DMS114 treated with DMSO at 0.1 percent for 48 hours (cell line): ENCODE measurements around the gene RRP8.

Experiments used
- DNase-seq: peaks from one replicate; lab custom pipeline; 2025; ENCODE audit not compliant: unreplicated experiment; lab: John Stamatoyannopoulos, UW

The RRP8 gene

GRCh38 chr11:6604790-6605189 lies 1.4 kb upstream of the RRP8 start:
- no peak for DNase-seq

- peak; percentile 27 for DNase-seq
These were observed 738 bp upstream of the RRP8 start for GRCh38 chr11:6604081-6604626.

- DNase-seq = no peak
These were observed 1.1 kb downstream of the RRP8 start for GRCh38 chr11:6602096-6602940.

- no peak for DNase-seq
These were observed 2.4 kb downstream of the RRP8 start for GRCh38 chr11:6601041-6601461.

GRCh38 chr11:6599881-6600390 lies 3.5 kb downstream of the RRP8 start:
- DNase-seq = no peak

GRCh38 chr11:6599449-6599848 lies 4.0 kb downstream of the RRP8 start:
- DNase-seq = no peak

- DNase-seq = no peak
These were observed 4.9 kb downstream of the RRP8 start for GRCh38 chr11:6598555-6598954.

- no peak for DNase-seq
These were observed 7.1 kb downstream of the RRP8 start for GRCh38 chr11:6596239-6596877.

- DNase-seq = no peak
These were observed 9.2 kb downstream of the RRP8 start for GRCh38 chr11:6594142-6594768.

GRCh38 chr11:6588018-6588417 lies 15.4 kb downstream of the RRP8 start:
- DNase-seq = no peak

- DNase-seq = no peak
These were observed 16.0 kb downstream of the RRP8 start for GRCh38 chr11:6587360-6587953.

- DNase-seq = no peak
These were observed 16.7 kb downstream of the RRP8 start for GRCh38 chr11:6586434-6587359.

- DNase-seq = no peak
These were observed 18.9 kb downstream of the RRP8 start for GRCh38 chr11:6584528-6584927.

GRCh38 chr11:6583584-6583983 lies 19.8 kb downstream of the RRP8 start:
- no peak for DNase-seq

GRCh38 chr11:6579681-6580080 lies 23.7 kb downstream of the RRP8 start:
- DNase-seq = no peak

- DNase-seq = no peak
These were observed 25.3 kb downstream of the RRP8 start for GRCh38 chr11:6578134-6578533.

- no peak for DNase-seq
These were observed 26.7 kb downstream of the RRP8 start for GRCh38 chr11:6576471-6577373.

- no peak for DNase-seq
These were observed 28.4 kb downstream of the RRP8 start for GRCh38 chr11:6574816-6575715.
